ENCODE measurements around the gene LASP1NB.

LASP1NB gene

DNA sequence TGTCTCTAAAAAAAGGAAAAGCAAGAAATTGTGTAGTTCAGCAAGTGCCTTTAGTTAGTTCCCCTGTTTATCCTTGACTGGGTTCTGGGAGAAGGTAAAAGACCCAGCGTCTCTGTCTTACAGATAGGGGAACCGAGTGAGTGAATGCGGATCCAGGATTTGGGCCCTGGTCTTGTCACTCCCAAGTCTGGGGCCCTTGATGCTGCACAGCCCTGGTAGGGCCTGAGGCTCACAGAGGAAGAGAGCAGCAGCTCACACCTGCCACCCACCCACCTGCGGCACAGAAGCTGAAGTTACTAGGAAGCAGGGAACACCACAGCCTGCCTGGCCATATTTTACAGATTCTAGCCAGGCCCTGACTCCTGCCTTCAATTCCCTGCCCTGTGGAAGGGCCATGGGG is 33.3 kb upstream of the LASP1NB start:
- Mint-ChIP-seq H3K4me3 (ENCODE audit: unreplicated experiment) (no peak overlapping the region), H3K27me3 (ENCODE audit: unreplicated experiment) (peaks cover 11% of the 10 kb centered on the region), H3K9me3 (ENCODE audit: unreplicated experiment) (no peaks in the 10 kb centered on the region), H3K36me3 (ENCODE audit: unreplicated experiment) (no peaks in the 10 kb centered on the region), H3K4me1 (ENCODE audit: low read depth, unreplicated experiment) (peaks cover 9% of the 10 kb centered on the region), H3K27ac (ENCODE audit: unreplicated experiment) (no peak overlapping the region)
- DNase-seq = no peak
- TF ChIP-seq, protein P1, sequence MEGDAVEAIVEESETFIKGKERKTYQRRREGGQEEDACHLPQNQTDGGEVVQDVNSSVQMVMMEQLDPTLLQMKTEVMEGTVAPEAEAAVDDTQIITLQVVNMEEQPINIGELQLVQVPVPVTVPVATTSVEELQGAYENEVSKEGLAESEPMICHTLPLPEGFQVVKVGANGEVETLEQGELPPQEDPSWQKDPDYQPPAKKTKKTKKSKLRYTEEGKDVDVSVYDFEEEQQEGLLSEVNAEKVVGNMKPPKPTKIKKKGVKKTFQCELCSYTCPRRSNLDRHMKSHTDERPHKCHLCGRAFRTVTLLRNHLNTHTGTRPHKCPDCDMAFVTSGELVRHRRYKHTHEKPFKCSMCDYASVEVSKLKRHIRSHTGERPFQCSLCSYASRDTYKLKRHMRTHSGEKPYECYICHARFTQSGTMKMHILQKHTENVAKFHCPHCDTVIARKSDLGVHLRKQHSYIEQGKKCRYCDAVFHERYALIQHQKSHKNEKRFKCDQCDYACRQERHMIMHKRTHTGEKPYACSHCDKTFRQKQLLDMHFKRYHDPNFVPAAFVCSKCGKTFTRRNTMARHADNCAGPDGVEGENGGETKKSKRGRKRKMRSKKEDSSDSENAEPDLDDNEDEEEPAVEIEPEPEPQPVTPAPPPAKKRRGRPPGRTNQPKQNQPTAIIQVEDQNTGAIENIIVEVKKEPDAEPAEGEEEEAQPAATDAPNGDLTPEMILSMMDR (IDR thresholded peaks at IDR 0.05; ENCODE audit: partially characterized antibody, unreplicated experiment) = no peak

DNA sequence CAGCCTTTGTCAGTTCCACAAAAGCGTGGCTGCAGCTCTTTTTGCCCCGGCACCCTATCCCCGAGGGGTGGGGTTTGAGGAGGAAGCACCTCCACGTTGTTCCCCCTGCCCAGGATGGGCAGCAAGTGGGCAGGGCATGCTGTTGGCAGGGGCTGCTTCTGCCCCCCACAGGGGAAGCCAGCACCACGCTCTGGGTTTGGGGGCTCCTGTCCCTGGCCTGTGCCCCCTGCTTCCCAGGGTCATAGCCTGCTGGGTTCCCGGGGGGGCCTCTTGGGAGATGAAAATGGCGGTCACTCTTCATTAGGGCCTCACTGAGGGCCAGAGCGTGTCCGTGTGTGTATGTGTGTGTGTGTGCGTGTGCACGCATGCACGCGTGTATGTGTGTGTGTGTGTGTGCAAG is 32.8 kb upstream of the LASP1NB start:
- DNase-seq = no peak
- Mint-ChIP-seq H3K27ac (ENCODE audit: unreplicated experiment) (no peak overlapping the region), H3K36me3 (ENCODE audit: unreplicated experiment) (no peaks in the 10 kb centered on the region), H3K27me3 (ENCODE audit: unreplicated experiment) (peaks cover 10% of the 10 kb centered on the region), H3K4me1 (ENCODE audit: low read depth, unreplicated experiment) (peaks cover 14% of the 10 kb centered on the region), H3K9me3 (ENCODE audit: unreplicated experiment) (peaks cover 1% of the 10 kb centered on the region), H3K4me3 (ENCODE audit: unreplicated experiment) (no peak overlapping the region)
- TF ChIP-seq, protein P1 (IDR thresholded peaks at IDR 0.05; ENCODE audit: partially characterized antibody, unreplicated experiment) = no peak

DNA sequence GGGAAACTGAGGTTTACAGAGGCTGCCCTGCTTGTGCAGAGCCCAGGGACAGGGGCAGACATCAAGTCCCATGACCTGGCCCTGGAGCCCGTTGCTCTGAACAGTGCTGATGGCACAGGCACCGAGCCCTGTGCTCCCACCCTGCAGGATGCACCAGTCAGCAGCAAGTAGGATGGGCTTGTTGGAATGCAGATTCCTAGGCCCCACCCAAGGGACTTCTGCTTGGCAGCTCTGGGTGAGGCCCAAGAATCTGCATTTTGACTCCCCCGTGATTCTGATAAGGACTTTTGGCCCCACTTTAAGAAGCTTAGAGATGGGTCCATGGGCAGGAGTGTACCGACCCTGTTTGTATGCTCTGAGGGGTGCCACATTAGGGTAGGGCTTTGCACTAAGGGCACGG is 32.3 kb upstream of the LASP1NB start:
- peaks cover 1% of the 10 kb centered on the region for H3K9me3 Mint-ChIP-seq (ENCODE audit: unreplicated experiment)
- H3K27me3 Mint-ChIP-seq (ENCODE audit: unreplicated experiment) = peaks cover 12% of the 10 kb centered on the region
- no peak overlapping the region for H3K4me3 Mint-ChIP-seq (ENCODE audit: unreplicated experiment)
- no peak for DNase-seq
- TF ChIP-seq, protein P1 (IDR thresholded peaks at IDR 0.05; ENCODE audit: partially characterized antibody, unreplicated experiment) = no peak
- H3K27ac Mint-ChIP-seq (ENCODE audit: unreplicated experiment) = no peak overlapping the region
- H3K4me1 Mint-ChIP-seq (ENCODE audit: low read depth, unreplicated experiment) = peaks cover 16% of the 10 kb centered on the region
- no peaks in the 10 kb centered on the region for H3K36me3 Mint-ChIP-seq (ENCODE audit: unreplicated experiment)

DNA sequence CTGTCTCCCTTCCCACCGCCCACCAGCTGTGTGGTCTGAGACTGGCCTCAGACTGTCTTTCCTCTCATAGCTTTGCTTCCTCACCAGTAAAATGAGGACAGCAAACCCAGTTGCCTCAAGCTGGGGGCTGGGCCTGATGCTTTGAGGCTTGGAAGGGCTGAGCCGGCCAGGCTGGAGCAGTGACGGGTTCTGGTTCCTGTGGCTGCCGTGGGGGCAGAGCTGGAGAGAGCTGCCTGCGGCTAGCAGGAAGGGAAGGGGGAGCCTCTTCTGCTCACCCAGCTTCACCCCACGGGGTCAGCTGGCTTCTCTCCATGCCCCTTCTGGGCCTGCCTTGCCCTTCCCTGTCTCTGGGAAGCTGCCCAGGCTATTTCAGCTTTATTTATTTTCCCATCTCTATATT is 31.8 kb upstream of the LASP1NB start:
- Mint-ChIP-seq H3K4me1 (ENCODE audit: low read depth, unreplicated experiment) (peaks cover 21% of the 10 kb centered on the region), H3K36me3 (ENCODE audit: unreplicated experiment) (no peaks in the 10 kb centered on the region), H3K9me3 (ENCODE audit: unreplicated experiment) (peaks cover 1% of the 10 kb centered on the region), H3K27ac (ENCODE audit: unreplicated experiment) (no peak overlapping the region), H3K27me3 (ENCODE audit: unreplicated experiment) (peaks cover 12% of the 10 kb centered on the region), H3K4me3 (ENCODE audit: unreplicated experiment) (no peak overlapping the region)
- TF ChIP-seq, protein P1 (IDR thresholded peaks at IDR 0.05; ENCODE audit: partially characterized antibody, unreplicated experiment) = no peak
- no peak for DNase-seq

DNA sequence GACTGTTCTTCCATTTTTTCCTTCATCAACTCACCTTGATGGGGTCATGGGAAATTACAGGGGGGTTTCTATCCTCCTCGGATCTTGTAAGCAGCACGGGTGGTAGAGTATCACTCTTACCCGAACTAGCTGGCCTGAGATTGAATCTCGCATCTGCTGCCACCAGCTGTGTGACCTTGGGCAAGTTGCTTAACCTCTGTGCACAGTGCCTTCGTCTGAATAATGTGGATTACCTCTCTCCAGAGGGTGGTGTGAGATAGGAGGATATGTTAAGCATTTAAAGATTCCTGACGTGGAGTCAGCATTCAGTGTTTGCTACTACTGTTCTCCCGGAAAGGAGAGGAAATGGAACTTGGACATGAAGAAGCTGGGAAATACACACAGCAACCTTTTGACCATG is 31.1 kb upstream of the LASP1NB start:
- peaks cover 12% of the 10 kb centered on the region for H3K27me3 Mint-ChIP-seq (ENCODE audit: unreplicated experiment)
- TF ChIP-seq, protein P1 (IDR thresholded peaks at IDR 0.05; ENCODE audit: partially characterized antibody, unreplicated experiment) = no peak
- no peak overlapping the region for H3K27ac Mint-ChIP-seq (ENCODE audit: unreplicated experiment)
- H3K4me3 Mint-ChIP-seq (ENCODE audit: unreplicated experiment) = no peak overlapping the region
- no peaks in the 10 kb centered on the region for H3K36me3 Mint-ChIP-seq (ENCODE audit: unreplicated experiment)
- DNase-seq = no peak
- peaks cover 23% of the 10 kb centered on the region for H3K4me1 Mint-ChIP-seq (ENCODE audit: low read depth, unreplicated experiment)
- peaks cover 1% of the 10 kb centered on the region for H3K9me3 Mint-ChIP-seq (ENCODE audit: unreplicated experiment)
